LNCAP (cell line): ENCODE measurements around the gene CD164L2.

Experiments used
- TF ChIP-seq, protein P1 (sequence below): fragments of 450-650 bp; IDR thresholded peaks from 2 replicates; pipeline ENCODE4 v1.5.1; 2017; ENCODE audit warnings: mild to moderate bottlenecking

The CD164L2 gene

DNA sequence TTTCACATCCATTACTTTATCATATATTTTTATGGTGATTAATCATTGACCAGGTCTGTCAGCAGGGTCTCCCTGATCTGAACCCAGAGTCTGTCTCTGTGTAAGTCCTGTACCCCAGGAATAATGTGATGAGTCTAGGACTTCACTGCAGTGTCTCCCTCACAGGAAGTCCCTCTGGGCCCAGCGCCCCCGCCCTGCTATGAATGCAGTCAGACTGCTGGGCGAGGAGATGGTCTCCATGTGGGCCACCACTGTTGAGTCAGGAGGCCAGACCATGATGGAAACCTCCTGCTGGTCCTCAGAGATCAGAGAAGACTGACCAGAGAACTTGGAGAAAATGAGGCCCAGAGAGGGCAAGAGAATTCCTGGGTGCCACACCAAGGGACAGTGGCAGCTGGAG, 51.7 kb downstream of the CD164L2 start:
- TF ChIP-seq, protein P1, sequence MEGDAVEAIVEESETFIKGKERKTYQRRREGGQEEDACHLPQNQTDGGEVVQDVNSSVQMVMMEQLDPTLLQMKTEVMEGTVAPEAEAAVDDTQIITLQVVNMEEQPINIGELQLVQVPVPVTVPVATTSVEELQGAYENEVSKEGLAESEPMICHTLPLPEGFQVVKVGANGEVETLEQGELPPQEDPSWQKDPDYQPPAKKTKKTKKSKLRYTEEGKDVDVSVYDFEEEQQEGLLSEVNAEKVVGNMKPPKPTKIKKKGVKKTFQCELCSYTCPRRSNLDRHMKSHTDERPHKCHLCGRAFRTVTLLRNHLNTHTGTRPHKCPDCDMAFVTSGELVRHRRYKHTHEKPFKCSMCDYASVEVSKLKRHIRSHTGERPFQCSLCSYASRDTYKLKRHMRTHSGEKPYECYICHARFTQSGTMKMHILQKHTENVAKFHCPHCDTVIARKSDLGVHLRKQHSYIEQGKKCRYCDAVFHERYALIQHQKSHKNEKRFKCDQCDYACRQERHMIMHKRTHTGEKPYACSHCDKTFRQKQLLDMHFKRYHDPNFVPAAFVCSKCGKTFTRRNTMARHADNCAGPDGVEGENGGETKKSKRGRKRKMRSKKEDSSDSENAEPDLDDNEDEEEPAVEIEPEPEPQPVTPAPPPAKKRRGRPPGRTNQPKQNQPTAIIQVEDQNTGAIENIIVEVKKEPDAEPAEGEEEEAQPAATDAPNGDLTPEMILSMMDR = no peak

- TF ChIP-seq, protein P1 = no peak
These were observed 52.3 kb downstream of the CD164L2 start for GRCh38 chr1:27330786-27331185.
